Peyer's patch (tissue), 4 donors: ENCODE data around the gene FKBP1A. TPM values are rescaled to one million over a fixed set of nuclear protein-coding genes. Genes with fewer than 3 reads are reported as not detected.

Experiments
- DNase-seq, 3 donors: peaks; one replicate each; pipeline ENCODE4 v3.0.0-alpha.2; 2017 to 2019
- H3K27ac ChIP-seq, 4 donors: fragments of 200-600 bp; sonication (generic); one replicate each; pipeline ENCODE4 v1.5.1; 2016 to 2019
- H3K27me3 ChIP-seq, 2 donors: fragments of 200-600 bp; sonication (generic); one replicate each; pipeline ENCODE4 v1.5.1; 2019
- H3K36me3 ChIP-seq, 3 donors: fragments of 200-600 bp; sonication (generic); one replicate each; pipeline ENCODE4 v1.5.1; 2016 to 2019
- H3K4me1 ChIP-seq, 4 donors: fragments of 200-600 bp; sonication (generic); one replicate each; pipeline ENCODE4 v1.5.1; 2016 to 2019
- H3K4me3 ChIP-seq, 4 donors: fragments of 200-600 bp; sonication (generic); 1 replicate in 3 of 4; 2 replicates in 1 of 4; pipeline ENCODE4 v1.5.1; 2016 to 2019; ENCODE audit warnings: mild to moderate bottlenecking in 1 of 4
- H3K9me3 ChIP-seq, 4 donors: fragments of 200-600 bp; sonication (generic); one replicate each; pipeline ENCODE4 v1.5.1; 2016 to 2019; ENCODE audit warnings: mild to moderate bottlenecking in 1 of 4
- POLR2A ChIP-seq, 2 donors: fragments of 450-650 bp; IDR thresholded peaks; one replicate each; pipeline ENCODE4 v1.5.1; 2017; ENCODE audit warnings: antibody characterized with exemption in 2 of 2, mild to moderate bottlenecking in 2 of 2, moderate library complexity in 2 of 2
- total RNA-seq, 4 donors: library from RNA; depleted of rRNA; stranded (reverse); fragments of >200 nt; gene quantifications; one replicate each; pipeline ENCODE4 v1.1.0, GENCODE V29; 2016
- TF ChIP-seq, protein P1 (sequence below), 6 experiments: fragments of 450-650 bp in 4 of 6; fragments of 200-600 bp in 2 of 6; sonication (generic) in 1 of 6; IDR thresholded peaks; one replicate each; pipeline ENCODE4 v1.5.1; 2017 to 2019; ENCODE audit warnings: antibody characterized with exemption in 6 of 6, mild to moderate bottlenecking in 3 of 6, moderate library complexity in 1 of 6

Gene FKBP1A
- total RNA-seq, 4 donors from 2014 or later: 76.9 to 165 (median 98.5) TPM

DNA sequence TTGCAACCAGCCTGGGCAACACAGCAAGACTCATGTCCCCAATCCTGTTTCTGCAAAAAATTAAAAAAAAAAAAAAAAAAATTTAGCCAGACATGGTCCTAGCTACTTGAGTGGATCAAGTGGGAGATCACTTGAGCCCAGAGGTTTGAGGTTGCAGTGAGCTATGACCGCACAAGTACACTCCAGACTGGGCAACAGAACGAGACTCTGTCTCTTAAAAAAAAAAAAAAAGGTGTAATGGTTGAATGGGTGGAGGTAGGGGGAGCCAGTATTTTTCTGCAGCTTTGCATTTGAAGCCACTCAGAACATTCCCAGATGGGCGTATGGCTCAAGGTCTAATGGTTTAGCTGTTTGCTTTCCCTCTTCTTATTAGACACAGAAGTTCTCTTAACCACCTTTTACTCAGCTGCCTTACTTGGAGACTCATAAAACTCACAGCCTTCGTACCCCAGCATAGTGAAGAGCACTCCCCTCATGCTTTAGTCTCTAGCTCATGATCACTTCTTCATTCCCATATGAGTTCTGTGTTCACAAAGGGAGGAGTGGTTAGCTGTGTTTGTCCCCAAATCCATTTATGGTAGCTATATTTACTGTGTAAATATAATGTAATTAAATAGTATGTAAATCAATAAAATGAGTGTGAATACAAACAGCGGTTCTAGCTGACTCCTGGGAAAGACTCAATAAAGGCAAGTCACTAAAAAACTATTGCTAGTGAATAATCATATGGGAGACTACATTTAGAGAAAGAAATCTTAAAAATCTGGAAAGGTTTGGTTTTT, 9.0 kb downstream of the FKBP1A start:
- H3K4me3 ChIP-seq: no peak overlapping the region
- no peaks in the 10 kb centered on the region for H3K36me3 ChIP-seq
- H3K9me3 ChIP-seq: no peaks in the 10 kb centered on the region
- H3K4me1 ChIP-seq: peaks cover 0 to 47% (median 3%) of the 10 kb centered on the region in 4 donors
- no peak for DNase-seq
- H3K27me3 ChIP-seq: no peaks in the 10 kb centered on the region
- H3K27ac ChIP-seq: no peak overlapping the region
- TF ChIP-seq POLR2A (IDR thresholded peaks at IDR 0.05): no peak
- TF ChIP-seq, protein P1, sequence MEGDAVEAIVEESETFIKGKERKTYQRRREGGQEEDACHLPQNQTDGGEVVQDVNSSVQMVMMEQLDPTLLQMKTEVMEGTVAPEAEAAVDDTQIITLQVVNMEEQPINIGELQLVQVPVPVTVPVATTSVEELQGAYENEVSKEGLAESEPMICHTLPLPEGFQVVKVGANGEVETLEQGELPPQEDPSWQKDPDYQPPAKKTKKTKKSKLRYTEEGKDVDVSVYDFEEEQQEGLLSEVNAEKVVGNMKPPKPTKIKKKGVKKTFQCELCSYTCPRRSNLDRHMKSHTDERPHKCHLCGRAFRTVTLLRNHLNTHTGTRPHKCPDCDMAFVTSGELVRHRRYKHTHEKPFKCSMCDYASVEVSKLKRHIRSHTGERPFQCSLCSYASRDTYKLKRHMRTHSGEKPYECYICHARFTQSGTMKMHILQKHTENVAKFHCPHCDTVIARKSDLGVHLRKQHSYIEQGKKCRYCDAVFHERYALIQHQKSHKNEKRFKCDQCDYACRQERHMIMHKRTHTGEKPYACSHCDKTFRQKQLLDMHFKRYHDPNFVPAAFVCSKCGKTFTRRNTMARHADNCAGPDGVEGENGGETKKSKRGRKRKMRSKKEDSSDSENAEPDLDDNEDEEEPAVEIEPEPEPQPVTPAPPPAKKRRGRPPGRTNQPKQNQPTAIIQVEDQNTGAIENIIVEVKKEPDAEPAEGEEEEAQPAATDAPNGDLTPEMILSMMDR (IDR thresholded peaks at IDR 0.05): no peak

DNA sequence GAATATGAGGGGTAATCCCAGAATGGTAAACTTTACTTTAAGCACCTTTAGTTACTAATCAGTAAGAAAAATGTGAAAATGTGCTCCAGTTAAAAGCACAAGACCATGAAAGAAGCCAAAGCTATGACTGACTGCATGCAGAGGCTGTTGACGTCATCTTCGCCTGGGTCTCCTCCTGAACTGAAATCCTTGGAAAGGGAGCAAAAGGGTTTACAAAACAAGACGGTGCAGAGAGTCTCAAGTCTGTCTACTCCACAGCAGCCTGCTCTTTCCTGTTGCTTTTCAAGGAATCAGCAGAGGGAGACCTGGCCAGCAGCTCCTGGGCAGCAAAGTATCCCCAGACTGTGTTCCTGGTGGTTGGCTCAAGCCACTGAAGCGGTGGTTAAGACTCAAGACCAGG, 10.2 kb downstream of the FKBP1A start:
- TF ChIP-seq POLR2A (IDR thresholded peaks at IDR 0.05): no peak
- TF ChIP-seq, protein P1 (IDR thresholded peaks at IDR 0.05): no peak
- H3K4me1 ChIP-seq: peaks cover 0 to 46% (median 2%) of the 10 kb centered on the region in 4 donors
- DNase-seq: no peak

DNA sequence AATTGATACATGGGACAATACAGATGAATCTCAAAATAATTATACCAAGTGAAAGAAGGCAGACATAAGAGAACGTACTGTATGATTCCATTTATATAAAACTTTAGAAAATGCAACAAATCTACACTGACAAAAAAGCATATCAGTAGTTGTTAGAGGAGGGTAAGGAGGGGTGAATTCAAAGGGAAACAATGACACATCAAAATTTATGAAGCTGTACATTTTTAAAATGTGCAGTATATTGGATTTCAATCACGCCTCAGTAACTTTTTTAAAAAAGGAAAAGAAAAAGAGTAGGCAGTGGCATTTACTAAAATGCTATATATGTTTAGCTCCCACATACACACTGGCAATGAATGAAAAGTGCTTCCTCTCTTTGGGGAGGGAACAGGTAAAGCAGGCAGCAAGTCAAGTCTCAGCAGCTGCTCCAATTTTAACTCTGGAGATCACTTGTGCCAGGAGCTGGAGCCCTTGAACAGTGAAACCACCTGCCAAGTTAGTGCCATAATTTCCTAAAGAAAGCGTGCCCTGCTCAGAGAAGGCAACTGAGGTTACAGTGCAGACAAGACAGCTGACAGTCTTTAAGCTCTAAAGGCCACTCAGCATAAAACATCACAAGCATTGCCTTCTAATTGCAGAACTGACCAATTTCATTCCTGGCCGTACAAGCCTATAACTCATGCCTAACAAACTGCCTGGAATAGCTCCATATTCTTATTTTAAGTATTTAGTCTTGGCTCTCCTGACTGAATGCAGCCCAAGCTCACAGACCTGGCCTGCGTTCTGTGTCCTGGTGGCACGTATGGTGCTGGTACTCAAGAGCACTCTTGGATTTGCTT, 10.9 kb downstream of the FKBP1A start:
- H3K4me1 ChIP-seq: peaks cover 0 to 52% (median 6%) of the 10 kb centered on the region in 4 donors

More for the DNA sequence above, 10.2 kb downstream of the FKBP1A start:
- Histone ChIP-seq H3K27ac (no peak overlapping the region), H3K4me3 (no peak overlapping the region), H3K9me3 (no peaks in the 10 kb centered on the region), H3K27me3 (no peaks in the 10 kb centered on the region), H3K36me3 (no peaks in the 10 kb centered on the region)

DNA sequence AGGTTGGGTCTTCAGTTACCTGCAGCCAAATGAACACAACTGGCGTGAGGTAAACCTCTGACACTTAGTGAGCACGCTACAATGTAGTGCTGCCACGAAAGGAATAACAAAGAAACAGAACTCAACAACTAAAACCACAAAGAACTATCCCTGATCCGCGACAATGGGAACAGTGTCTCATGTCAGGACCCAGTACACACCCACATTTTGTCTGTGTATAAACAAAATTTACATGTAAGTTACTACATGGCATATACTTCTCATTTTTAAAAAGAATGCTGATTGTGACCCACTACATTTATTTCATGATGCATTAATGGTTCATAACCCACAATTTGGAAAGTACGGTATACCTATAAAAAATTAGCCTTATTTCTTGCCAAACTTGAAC, 14.1 kb downstream of the FKBP1A start:
- peaks cover 0 to 16% (median 0%) of the 10 kb centered on the region in 3 donors for H3K36me3 ChIP-seq
- no peaks in the 10 kb centered on the region for H3K9me3 ChIP-seq
- H3K27ac ChIP-seq: no peak overlapping the region
- TF ChIP-seq POLR2A (IDR thresholded peaks at IDR 0.05): no peak
- TF ChIP-seq, protein P1 (IDR thresholded peaks at IDR 0.05): no peak
- no peaks in the 10 kb centered on the region for H3K27me3 ChIP-seq
- no peak for DNase-seq
- H3K4me1 ChIP-seq: peaks cover 0 to 68% (median 6%) of the 10 kb centered on the region in 4 donors
- no peak overlapping the region for H3K4me3 ChIP-seq

More for the DNA sequence above, 10.9 kb downstream of the FKBP1A start:
- no peak overlapping the region for H3K4me3 ChIP-seq
- TF ChIP-seq POLR2A (IDR thresholded peaks at IDR 0.05): no peak
- TF ChIP-seq, protein P1 (IDR thresholded peaks at IDR 0.05): no peak
- DNase-seq: no peak
- H3K27ac ChIP-seq: no peak overlapping the region
- H3K36me3 ChIP-seq: no peaks in the 10 kb centered on the region
- no peaks in the 10 kb centered on the region for H3K27me3 ChIP-seq
- no peaks in the 10 kb centered on the region for H3K9me3 ChIP-seq

DNA sequence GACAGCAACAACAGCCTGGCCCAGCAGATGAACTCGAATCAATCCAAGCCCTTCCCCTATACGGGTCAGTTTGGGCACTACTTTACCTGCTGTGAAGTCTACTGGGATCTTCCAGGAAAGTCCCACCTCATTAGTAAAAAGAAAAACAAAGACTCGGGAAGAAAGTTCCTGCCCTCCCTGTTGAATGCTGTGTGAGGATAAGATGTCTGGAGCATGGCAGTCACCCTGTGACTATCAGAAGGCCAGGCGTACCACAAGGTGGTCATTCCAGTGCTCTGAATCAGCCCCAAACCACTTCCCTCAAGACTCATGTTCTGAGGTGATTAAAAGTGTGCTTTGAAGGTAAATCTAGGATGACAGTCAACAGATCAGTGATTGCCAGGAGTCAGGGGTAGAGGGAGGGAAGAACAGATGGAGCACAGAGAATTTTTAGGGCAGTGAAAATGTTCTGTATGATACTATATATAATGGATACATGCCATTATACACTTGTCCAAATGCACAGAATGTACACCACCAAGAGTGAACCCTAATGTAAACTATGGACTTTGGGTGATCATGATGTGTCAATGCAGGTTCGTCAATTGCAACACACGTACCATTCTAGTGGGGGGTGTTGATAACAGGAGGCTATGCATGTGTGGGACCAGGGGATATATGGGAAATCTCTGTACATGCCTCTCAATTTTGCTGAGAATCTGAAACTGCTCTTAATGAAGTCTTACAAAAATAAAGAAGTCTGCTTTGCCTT, 14.7 kb downstream of the FKBP1A start:
- H3K36me3 ChIP-seq: peaks cover 0 to 18% (median 1%) of the 10 kb centered on the region in 3 donors
- no peak for TF ChIP-seq POLR2A (IDR thresholded peaks at IDR 0.05)
- TF ChIP-seq, protein P1 (IDR thresholded peaks at IDR 0.05): no peak
- peaks cover 0 to 62% (median 6%) of the 10 kb centered on the region in 4 donors for H3K4me1 ChIP-seq
- peak overlapping the region in 1 of 4 donors; percentile 59 for H3K27ac ChIP-seq
- no peaks in the 10 kb centered on the region for H3K27me3 ChIP-seq
- no peak for DNase-seq
- no peak overlapping the region for H3K4me3 ChIP-seq
- no peaks in the 10 kb centered on the region for H3K9me3 ChIP-seq
